ENCODE results near the gene CRB2. TPM values are rescaled to one million over a fixed set of nuclear protein-coding genes. Genes with fewer than 3 reads are reported as not detected.

The CRB2 gene
- total RNA-seq, 2 donors from 2014 or later: under 0.01 to 1.3 TPM

- H3K27ac ChIP-seq: no peak overlapping the region
- H3K9me3 ChIP-seq: no peaks in the 10 kb centered on the region
- no peak for ATAC-seq
- WGBS, 2 donors: 91 to 95% methylated on average over 9 to 10 of the region's 10 CpGs
- intact Hi-C loops (cut with DNase I): no loop called here
- no peak for TF ChIP-seq POLR2A (IDR thresholded peaks at IDR 0.05)
- TF ChIP-seq, protein P1, sequence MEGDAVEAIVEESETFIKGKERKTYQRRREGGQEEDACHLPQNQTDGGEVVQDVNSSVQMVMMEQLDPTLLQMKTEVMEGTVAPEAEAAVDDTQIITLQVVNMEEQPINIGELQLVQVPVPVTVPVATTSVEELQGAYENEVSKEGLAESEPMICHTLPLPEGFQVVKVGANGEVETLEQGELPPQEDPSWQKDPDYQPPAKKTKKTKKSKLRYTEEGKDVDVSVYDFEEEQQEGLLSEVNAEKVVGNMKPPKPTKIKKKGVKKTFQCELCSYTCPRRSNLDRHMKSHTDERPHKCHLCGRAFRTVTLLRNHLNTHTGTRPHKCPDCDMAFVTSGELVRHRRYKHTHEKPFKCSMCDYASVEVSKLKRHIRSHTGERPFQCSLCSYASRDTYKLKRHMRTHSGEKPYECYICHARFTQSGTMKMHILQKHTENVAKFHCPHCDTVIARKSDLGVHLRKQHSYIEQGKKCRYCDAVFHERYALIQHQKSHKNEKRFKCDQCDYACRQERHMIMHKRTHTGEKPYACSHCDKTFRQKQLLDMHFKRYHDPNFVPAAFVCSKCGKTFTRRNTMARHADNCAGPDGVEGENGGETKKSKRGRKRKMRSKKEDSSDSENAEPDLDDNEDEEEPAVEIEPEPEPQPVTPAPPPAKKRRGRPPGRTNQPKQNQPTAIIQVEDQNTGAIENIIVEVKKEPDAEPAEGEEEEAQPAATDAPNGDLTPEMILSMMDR (IDR thresholded peaks at IDR 0.05): no peak
- H3K4me1 ChIP-seq: no peaks in the 10 kb centered on the region
- no peak overlapping the region for H3K4me3 ChIP-seq
- no peaks in the 10 kb centered on the region for H3K27me3 ChIP-seq
- no peaks in the 10 kb centered on the region for H3K36me3 ChIP-seq (replicated peaks in 1 of 2; ENCODE audit: insufficient read depth in 1 of 2, low read depth in 2 of 2)
- DNase-seq: peak in 1 of 4 donors; percentile 2
Observed at GRCh38 chr9:123418506-123418905, 62.5 kb downstream of the CRB2 start.

DNA sequence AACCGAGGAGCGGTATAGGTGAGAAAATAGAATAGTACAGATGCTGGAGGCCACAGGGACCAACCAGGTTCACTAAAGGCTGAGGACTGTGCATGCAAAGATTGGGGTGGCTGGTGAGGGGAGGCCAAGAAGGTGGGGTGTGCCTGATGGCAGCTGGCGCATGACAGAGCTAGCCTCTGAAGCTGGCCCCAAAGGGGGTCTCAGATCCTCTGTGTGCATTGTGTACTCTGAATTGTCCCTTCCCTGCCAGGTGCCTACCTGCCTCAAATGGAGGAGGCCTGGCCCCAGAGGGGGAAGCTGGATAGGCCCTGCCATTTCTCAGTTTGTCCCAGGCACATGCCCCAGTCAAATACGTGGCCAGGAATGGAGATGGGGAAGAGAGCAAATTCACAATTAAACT, 63.1 kb downstream of the CRB2 start:
- Histone ChIP-seq H3K9me3 (no peaks in the 10 kb centered on the region), H3K27me3 (no peaks in the 10 kb centered on the region), H3K4me3 (no peak overlapping the region), H3K36me3 (replicated peaks in 1 of 2; ENCODE audit: insufficient read depth in 1 of 2, low read depth in 2 of 2) (no peaks in the 10 kb centered on the region), H3K27ac (no peak overlapping the region), H3K4me1 (no peaks in the 10 kb centered on the region)
- 82 to 94% methylated on average over 4 of the region's 4 CpGs for WGBS, 2 donors
- no peak for TF ChIP-seq POLR2A (IDR thresholded peaks at IDR 0.05)
- TF ChIP-seq, protein P1 (IDR thresholded peaks at IDR 0.05): no peak
- intact Hi-C loops (cut with DNase I): no loop called here
- ATAC-seq: no peak
- no peak for DNase-seq

GRCh38 chr9:123419721-123420591, 64.0 kb downstream of the CRB2 start:
- intact Hi-C loops (cut with DNase I): no loop called here
- Histone ChIP-seq H3K9me3 (no peaks in the 10 kb centered on the region), H3K27ac (no peak overlapping the region), H3K4me3 (no peak overlapping the region), H3K36me3 (replicated peaks in 1 of 2; ENCODE audit: insufficient read depth in 1 of 2, low read depth in 2 of 2) (no peaks in the 10 kb centered on the region), H3K27me3 (no peaks in the 10 kb centered on the region), H3K4me1 (no peaks in the 10 kb centered on the region)
- no peak for DNase-seq
- ATAC-seq: no peak
- no peak for TF ChIP-seq POLR2A (IDR thresholded peaks at IDR 0.05)
- TF ChIP-seq, protein P1 (IDR thresholded peaks at IDR 0.05): no peak
- 89 to 90% methylated on average over 24 to 31 of the region's 31 CpGs for WGBS, 2 donors

DNA sequence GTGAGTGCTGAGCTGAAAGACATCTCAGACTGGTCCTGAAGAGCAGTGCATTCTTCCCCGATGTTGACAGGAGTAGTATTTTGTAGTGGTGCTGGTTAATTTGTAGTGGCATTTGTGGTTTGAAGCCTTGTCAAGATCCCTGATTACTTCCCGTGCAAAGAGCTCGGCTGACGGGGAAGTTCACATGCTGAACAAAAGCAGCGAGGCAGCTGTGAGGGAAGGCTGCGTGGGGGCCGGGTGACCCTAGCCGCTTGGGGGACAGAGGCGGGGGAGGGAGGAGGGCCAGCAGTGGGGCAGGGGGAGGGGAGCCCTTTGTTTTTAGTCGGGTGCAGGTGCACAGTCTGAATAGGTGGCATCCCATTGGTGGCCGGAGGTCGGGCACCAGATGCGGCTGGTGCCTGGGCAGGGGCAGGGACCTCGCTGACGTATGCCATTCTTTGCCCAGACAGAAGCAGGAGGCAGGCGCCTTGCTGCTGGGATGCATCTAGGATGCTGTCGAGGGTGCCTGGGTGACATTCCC, 64.7 kb downstream of the CRB2 start:
- ATAC-seq (no peak), DNase-seq (no peak)
- 72 to 77% methylated on average over 6 to 14 of the region's 17 CpGs for WGBS, 2 donors
- no peaks in the 10 kb centered on the region for H3K27me3 ChIP-seq
- no peak overlapping the region for H3K27ac ChIP-seq
- H3K9me3 ChIP-seq: no peaks in the 10 kb centered on the region
- no peaks in the 10 kb centered on the region for H3K4me1 ChIP-seq
- no peak overlapping the region for H3K4me3 ChIP-seq
- TF ChIP-seq, protein P1 (IDR thresholded peaks at IDR 0.05): no peak
- no peak for TF ChIP-seq POLR2A (IDR thresholded peaks at IDR 0.05)
- intact Hi-C loops (cut with DNase I): no loop called here
- H3K36me3 ChIP-seq (replicated peaks in 1 of 2; ENCODE audit: insufficient read depth in 1 of 2, low read depth in 2 of 2): no peaks in the 10 kb centered on the region

Data from body of pancreas (tissue), 4 donors.